Measurements from ENCODE around the gene SUMO3.

The SUMO3 gene

DNA sequence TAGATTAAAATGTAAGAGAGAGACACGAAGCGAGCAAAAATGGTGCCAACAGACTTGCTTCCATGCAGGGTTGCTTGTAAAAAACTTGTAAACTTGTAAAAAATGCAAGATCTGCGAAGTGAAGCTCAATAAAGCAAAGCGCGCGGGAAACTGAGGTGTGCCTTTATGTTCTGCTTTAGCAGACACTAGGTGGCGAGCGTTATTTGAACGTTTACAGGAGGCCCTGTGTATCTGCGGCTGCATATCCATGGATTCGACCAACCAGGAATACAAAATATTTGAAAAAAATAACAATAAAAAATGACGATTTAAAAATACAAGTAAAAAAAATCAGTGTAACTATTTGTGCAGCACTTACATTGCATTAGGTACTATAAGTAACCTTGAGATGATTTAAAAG is 17.8 kb downstream of the SUMO3 start:
- Histone ChIP-seq H3K9ac (ENCODE audit: low read length) (peak overlapping the region; percentile 92), H4K20me1 (ENCODE audit: low read depth, low read length) (peaks cover 17% of the 10 kb centered on the region; the same call in 1 of the 2 replicates), H3F3A (ENCODE audit: insufficient read depth) (0 out of 2 replicates have a peak, but pooled peaks cover 7% of the 10 kb centered on the region), H3K27ac (ENCODE audit: low read depth, low read length) (no peak overlapping the region), H3K9me3 (ENCODE audit: insufficient read depth, low read length) (no peaks in the 10 kb centered on the region), H3K4me2 (ENCODE audit: low read depth, low read length, poor library complexity, severe bottlenecking) (peak overlapping the region; percentile 81), H3K27me3 (ENCODE audit: low read length) (no peaks in the 10 kb centered on the region), H3K36me3 (ENCODE audit: low read length) (peaks cover 10% of the 10 kb centered on the region; the same call in 1 of the 2 replicates), H2AFZ (ENCODE audit: low read depth, low read length, severe bottlenecking) (no peak overlapping the region), H3K4me3 (ENCODE audit: insufficient read depth, low read length, poor library complexity, severe bottlenecking) (peak overlapping the region; percentile 95), H3K9me2 (replicated peaks; ENCODE audit: insufficient read depth, low read length) (no peaks in the 10 kb centered on the region), H3K79me2 (ENCODE audit: insufficient read depth, low read length) (peaks cover 71% of the 10 kb centered on the region)
- TF ChIP-seq, protein P1, sequence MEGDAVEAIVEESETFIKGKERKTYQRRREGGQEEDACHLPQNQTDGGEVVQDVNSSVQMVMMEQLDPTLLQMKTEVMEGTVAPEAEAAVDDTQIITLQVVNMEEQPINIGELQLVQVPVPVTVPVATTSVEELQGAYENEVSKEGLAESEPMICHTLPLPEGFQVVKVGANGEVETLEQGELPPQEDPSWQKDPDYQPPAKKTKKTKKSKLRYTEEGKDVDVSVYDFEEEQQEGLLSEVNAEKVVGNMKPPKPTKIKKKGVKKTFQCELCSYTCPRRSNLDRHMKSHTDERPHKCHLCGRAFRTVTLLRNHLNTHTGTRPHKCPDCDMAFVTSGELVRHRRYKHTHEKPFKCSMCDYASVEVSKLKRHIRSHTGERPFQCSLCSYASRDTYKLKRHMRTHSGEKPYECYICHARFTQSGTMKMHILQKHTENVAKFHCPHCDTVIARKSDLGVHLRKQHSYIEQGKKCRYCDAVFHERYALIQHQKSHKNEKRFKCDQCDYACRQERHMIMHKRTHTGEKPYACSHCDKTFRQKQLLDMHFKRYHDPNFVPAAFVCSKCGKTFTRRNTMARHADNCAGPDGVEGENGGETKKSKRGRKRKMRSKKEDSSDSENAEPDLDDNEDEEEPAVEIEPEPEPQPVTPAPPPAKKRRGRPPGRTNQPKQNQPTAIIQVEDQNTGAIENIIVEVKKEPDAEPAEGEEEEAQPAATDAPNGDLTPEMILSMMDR (IDR thresholded peaks at IDR 0.05; ENCODE audit: insufficient read depth, low read length, poor library complexity, severe bottlenecking) = peak; percentile 59
- TF ChIP-seq EZH2phosphoT487 (conservative IDR thresholded peaks at IDR 0.05; ENCODE audit: low read length) = no peak

DNA sequence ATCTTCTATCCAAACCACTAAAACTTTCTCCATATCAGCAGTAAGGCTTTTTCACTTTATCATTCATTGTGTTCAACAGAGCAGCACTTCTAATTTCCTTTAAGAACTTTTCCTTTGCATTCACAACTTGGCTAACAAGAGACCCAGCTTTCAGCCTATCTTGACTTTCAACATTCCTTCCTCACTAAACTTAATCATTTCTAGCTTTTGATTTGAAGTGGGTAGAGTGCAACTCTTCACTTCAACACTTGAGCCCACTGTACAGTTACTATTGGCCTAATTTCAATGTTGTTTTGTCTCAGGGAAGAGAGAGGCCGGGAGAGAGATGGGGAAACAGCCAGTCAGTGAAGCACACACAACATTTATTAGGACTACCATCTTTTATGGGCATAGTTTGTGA is 18.2 kb downstream of the SUMO3 start:
- Histone ChIP-seq H3K9me2 (replicated peaks; ENCODE audit: insufficient read depth, low read length) (no peaks in the 10 kb centered on the region), H3K9ac (ENCODE audit: low read length) (peak overlapping the region; percentile 92), H3K79me2 (ENCODE audit: insufficient read depth, low read length) (peaks cover 75% of the 10 kb centered on the region), H3K27ac (ENCODE audit: low read depth, low read length) (no peak overlapping the region), H4K20me1 (ENCODE audit: low read depth, low read length) (peaks cover 17% of the 10 kb centered on the region; the same call in 1 of the 2 replicates), H3F3A (ENCODE audit: insufficient read depth) (0 out of 2 replicates have a peak, but pooled peaks cover 4% of the 10 kb centered on the region), H2AFZ (ENCODE audit: low read depth, low read length, severe bottlenecking) (no peak overlapping the region), H3K4me3 (ENCODE audit: insufficient read depth, low read length, poor library complexity, severe bottlenecking) (peak overlapping the region; percentile 95), H3K36me3 (ENCODE audit: low read length) (peaks cover 10% of the 10 kb centered on the region; the same call in 1 of the 2 replicates), H3K4me2 (ENCODE audit: low read depth, low read length, poor library complexity, severe bottlenecking) (peak overlapping the region; percentile 81), H3K27me3 (ENCODE audit: low read length) (no peaks in the 10 kb centered on the region), H3K9me3 (ENCODE audit: insufficient read depth, low read length) (no peaks in the 10 kb centered on the region)
- TF ChIP-seq, protein P1 (IDR thresholded peaks at IDR 0.05; ENCODE audit: insufficient read depth, low read length, poor library complexity, severe bottlenecking) = no peak
- TF ChIP-seq EZH2phosphoT487 (conservative IDR thresholded peaks at IDR 0.05; ENCODE audit: low read length) = no peak

DNA sequence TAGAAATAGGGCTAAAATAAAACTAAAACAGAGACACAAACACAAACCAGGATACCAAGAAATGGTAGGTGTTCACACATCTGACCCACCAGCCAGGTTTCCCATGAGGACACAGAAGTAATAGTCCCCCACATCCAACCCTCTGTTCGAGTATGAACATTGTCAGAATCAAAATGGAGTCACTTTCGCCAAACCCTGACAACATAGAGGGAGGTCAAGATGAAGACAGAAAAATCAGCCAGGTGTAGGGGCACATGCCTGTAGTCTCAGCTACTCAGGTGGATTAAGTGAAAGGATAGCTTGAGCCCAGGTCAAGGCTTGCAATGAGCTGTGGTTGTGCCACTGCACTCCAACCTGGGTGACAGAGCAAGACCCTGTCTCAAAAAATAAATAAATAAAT is 20.1 kb downstream of the SUMO3 start:
- Histone ChIP-seq H3K9me3 (ENCODE audit: insufficient read depth, low read length) (no peaks in the 10 kb centered on the region), H3F3A (ENCODE audit: insufficient read depth) (peaks cover 8% of the 10 kb centered on the region; the same call in 1 of the 2 replicates), H3K9ac (ENCODE audit: low read length) (no peak overlapping the region), H3K4me2 (ENCODE audit: low read depth, low read length, poor library complexity, severe bottlenecking) (no peak overlapping the region), H3K27me3 (ENCODE audit: low read length) (no peaks in the 10 kb centered on the region), H3K79me2 (ENCODE audit: insufficient read depth, low read length) (peaks cover 94% of the 10 kb centered on the region), H3K9me2 (replicated peaks; ENCODE audit: insufficient read depth, low read length) (no peaks in the 10 kb centered on the region), H2AFZ (ENCODE audit: low read depth, low read length, severe bottlenecking) (no peak overlapping the region), H3K36me3 (ENCODE audit: low read length) (peaks cover 10% of the 10 kb centered on the region; the same call in 1 of the 2 replicates), H4K20me1 (ENCODE audit: low read depth, low read length) (peaks cover 27% of the 10 kb centered on the region; the same call in 1 of the 2 replicates), H3K4me3 (ENCODE audit: insufficient read depth, low read length, poor library complexity, severe bottlenecking) (no peak overlapping the region), H3K27ac (ENCODE audit: low read depth, low read length) (no peak overlapping the region)
- no peak for TF ChIP-seq EZH2phosphoT487 (conservative IDR thresholded peaks at IDR 0.05; ENCODE audit: low read length)
- TF ChIP-seq, protein P1 (IDR thresholded peaks at IDR 0.05; ENCODE audit: insufficient read depth, low read length, poor library complexity, severe bottlenecking) = no peak
